Measurements from ENCODE around the gene AGR3.

GRCh38 chr7:16891338-16891737 lies 9.6 kb upstream of the AGR3 start:
- TF ChIP-seq CTCF (IDR thresholded peaks at IDR 0.05; ENCODE audit: low read depth, low read length, missing input control), result peak; percentile 56
- no peak for TF ChIP-seq YY1 (IDR thresholded peaks at IDR 0.05)
- TF ChIP-seq RAD21 (IDR thresholded peaks at IDR 0.05), result peak; percentile 90 to 92
- no peak for TF ChIP-seq ATF3 (IDR thresholded peaks at IDR 0.05)
- no peak for TF ChIP-seq REST (IDR thresholded peaks at IDR 0.05)
